WI38 (cell line): ENCODE data around the gene PELI2.

Source experiments
- H3K4me3 ChIP-seq: 2 replicates; pipeline ENCODE4 v1.5.1; 2011; ENCODE audit warnings: low read depth, mild to moderate bottlenecking, control low read depth, low read length
- CTCF ChIP-seq: IDR thresholded peaks from 2 replicates; pipeline ENCODE4 v1.5.1; 2012; ENCODE audit warnings: low read depth, mild to moderate bottlenecking, control low read depth, low read length

The PELI2 gene

DNA sequence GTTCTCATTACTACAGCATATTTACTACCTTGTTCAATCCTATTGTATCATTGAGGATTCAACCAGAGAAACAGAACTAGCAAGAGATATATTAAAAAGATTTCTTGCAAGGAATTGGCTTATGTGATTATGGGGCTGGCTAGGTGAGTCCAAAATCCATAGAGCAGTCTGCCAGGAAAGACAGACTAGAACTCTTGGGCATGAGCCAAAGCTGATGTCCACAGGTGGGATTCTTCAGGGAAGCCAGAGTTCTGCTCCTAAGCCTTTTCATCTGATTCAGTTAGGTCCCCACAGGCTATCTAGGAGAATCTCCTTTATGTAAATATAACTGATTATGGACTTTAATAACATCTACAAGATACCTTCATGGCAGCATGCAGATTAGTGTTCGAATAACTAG is 26.0 kb downstream of the PELI2 start:
- H3K4me3 ChIP-seq: no peak overlapping the region
- no peak for TF ChIP-seq CTCF

GRCh38 chr14:56145181-56145769 is 27.1 kb downstream of the PELI2 start:
- no peak for TF ChIP-seq CTCF
- no peak overlapping the region for H3K4me3 ChIP-seq

- no peak for TF ChIP-seq CTCF
- no peak overlapping the region for H3K4me3 ChIP-seq
Observed at GRCh38 chr14:56145965-56146364, 27.8 kb downstream of the PELI2 start.

- no peak for TF ChIP-seq CTCF
- no peak overlapping the region for H3K4me3 ChIP-seq
Observed at GRCh38 chr14:56147449-56147848, 29.2 kb downstream of the PELI2 start.

GRCh38 chr14:56147986-56148901 is 30.0 kb downstream of the PELI2 start:
- TF ChIP-seq CTCF: no peak
- no peak overlapping the region for H3K4me3 ChIP-seq

- no peak for TF ChIP-seq CTCF
Observed at GRCh38 chr14:56149151-56149550, 30.9 kb downstream of the PELI2 start.

GRCh38 chr14:56149995-56150394 is 31.8 kb downstream of the PELI2 start:
- no peak overlapping the region for H3K4me3 ChIP-seq
- no peak for TF ChIP-seq CTCF

More at GRCh38 chr14:56149151-56149550, 30.9 kb downstream of the PELI2 start:
- H3K4me3 ChIP-seq: no peak overlapping the region
